Endodermal cell (in vitro differentiated cells): ENCODE data around the gene PBXIP1. TPM values are rescaled to one million over a fixed set of nuclear protein-coding genes. Genes with fewer than 3 reads are reported as not detected.

Source experiments
- DNase-seq: peaks from one replicate; pipeline ENCODE4 v3.0.0-alpha.2; 2017
- H3K27ac ChIP-seq: 2 replicates; pipeline ENCODE4 v1.5.1; 2013; ENCODE audit warnings: mild to moderate bottlenecking, low read depth, low read length, moderate library complexity
- H3K27me3 ChIP-seq: 2 replicates; pipeline ENCODE4 v1.6.1; 2013; ENCODE audit warnings: mild to moderate bottlenecking, low read length, moderate library complexity; ENCODE audit not compliant: insufficient read depth, control insufficient read depth, poor library complexity, severe bottlenecking
- H3K36me3 ChIP-seq: 2 replicates; pipeline ENCODE4 v1.7.0; 2013; ENCODE audit warnings: mild to moderate bottlenecking, low read length, moderate library complexity; ENCODE audit not compliant: control insufficient read depth, insufficient read depth
- H3K4me1 ChIP-seq: one replicate; pipeline ENCODE4 v1.7.0; 2013; ENCODE audit warnings: low read length; ENCODE audit not compliant: control insufficient read depth, insufficient read depth
- H3K4me3 ChIP-seq: 2 replicates; pipeline ENCODE4 v1.5.1; 2013; ENCODE audit warnings: mild to moderate bottlenecking, low read length, moderate library complexity
- H3K9ac ChIP-seq: 2 replicates; pipeline ENCODE4 v1.6.1; 2013; ENCODE audit warnings: mild to moderate bottlenecking, low read length, moderate library complexity; ENCODE audit not compliant: poor library complexity, severe bottlenecking; ENCODE audit errors: extremely low read depth
- H3K9me3 ChIP-seq: 2 replicates; pipeline ENCODE4 v1.6.1; 2013; ENCODE audit warnings: mild to moderate bottlenecking, low read length, moderate library complexity; ENCODE audit not compliant: control insufficient read depth
- H3K27ac Mint-ChIP-seq: 2 replicates; pipeline ENCODE4 v1.8.0; 2020; ENCODE audit warnings: mixed read lengths
- H3K27me3 Mint-ChIP-seq: 2 replicates; pipeline ENCODE4 v1.8.0; 2021; ENCODE audit warnings: mild to moderate bottlenecking, mixed read lengths; ENCODE audit not compliant: insufficient read depth
- H3K36me3 Mint-ChIP-seq: 2 replicates; pipeline ENCODE4 v1.8.0; 2020; ENCODE audit warnings: low read depth, mixed read lengths
- H3K4me1 Mint-ChIP-seq: 2 replicates; pipeline ENCODE4 v1.8.0; 2020; ENCODE audit warnings: mixed read lengths
- H3K4me3 Mint-ChIP-seq: 2 replicates; pipeline ENCODE4 v1.8.0; 2020; ENCODE audit warnings: mild to moderate bottlenecking, moderate library complexity, mixed read lengths
- H3K9me3 Mint-ChIP-seq: 2 replicates; pipeline ENCODE4 v1.8.0; 2020; ENCODE audit warnings: mild to moderate bottlenecking, mixed read lengths
- WGBS, 2 experiments: methylation state at CpG; one replicate each; pipeline versions ENCODE4 v1.1.5 to v1.1.7; 2013; ENCODE audit warnings: missing lambda C conversion rate in 2 of 2, mixed read lengths in 1 of 2; ENCODE audit not compliant: insufficient coverage in 1 of 2, insufficient read length in 1 of 2; 5-methylcytosine and 5-hydroxymethylcytosine counted together
- total RNA-seq, 2 donors: library from RNA; stranded (reverse); fragmentation: NEBNext Ultra II Directional in 1 of 2; extraction: Animal tissue kit (Norgen Biotek cat#: 25700) in 1 of 2; gene quantifications; 2 replicates in 1 of 2; 3 replicates in 1 of 2; pipeline ENCODE4 v1.2.1, GENCODE V29; 2021
- TF ChIP-seq, protein P1 (sequence below): fragments of 200-600 bp; sonication (generic); conservative IDR thresholded peaks from 2 replicates; pipeline ENCODE4 v1.5.0; 2021; ENCODE audit warnings: antibody characterized with exemption, mild to moderate bottlenecking

PBXIP1 gene
- total RNA-seq, 2 donors from 2014 or later = 42.5 to 61.3 TPM

DNA sequence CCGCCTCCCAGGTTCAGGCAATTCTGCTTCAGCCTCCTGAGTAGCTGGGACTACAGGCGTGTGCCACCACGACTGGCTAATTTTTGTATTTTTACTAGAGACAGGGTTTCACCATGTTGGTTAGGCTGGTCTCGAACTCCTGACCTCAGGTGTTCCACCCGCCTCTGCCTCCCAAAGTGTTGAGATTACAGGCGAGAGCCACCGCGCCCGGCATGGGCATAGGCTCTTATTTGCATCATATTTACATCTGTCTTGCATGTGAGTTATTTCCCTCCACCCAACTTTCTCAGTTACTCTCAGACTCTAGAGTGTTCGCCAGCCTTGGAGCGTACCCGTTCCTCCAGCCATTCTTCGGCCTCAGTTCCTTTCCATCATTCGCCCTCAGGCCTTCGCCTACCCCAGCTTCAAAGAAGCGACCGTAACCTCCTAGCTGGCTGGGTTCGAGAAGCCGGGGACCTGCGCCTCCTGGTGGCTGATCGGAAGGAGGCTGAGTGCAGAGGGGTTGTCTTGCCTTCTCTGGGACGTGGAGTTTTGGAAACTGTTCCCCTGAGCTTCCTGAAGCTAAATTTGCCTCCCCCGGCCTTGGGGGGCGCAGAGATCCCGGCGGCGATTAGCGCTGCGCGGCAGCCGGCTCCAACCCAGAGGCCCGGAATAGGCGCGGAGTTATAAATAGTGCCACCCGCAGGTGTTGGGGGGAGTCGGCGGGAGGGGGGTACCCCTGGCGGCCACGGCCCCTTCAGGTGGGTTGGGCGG is 43.1 kb upstream of the PBXIP1 start:
- TF ChIP-seq, protein P1, sequence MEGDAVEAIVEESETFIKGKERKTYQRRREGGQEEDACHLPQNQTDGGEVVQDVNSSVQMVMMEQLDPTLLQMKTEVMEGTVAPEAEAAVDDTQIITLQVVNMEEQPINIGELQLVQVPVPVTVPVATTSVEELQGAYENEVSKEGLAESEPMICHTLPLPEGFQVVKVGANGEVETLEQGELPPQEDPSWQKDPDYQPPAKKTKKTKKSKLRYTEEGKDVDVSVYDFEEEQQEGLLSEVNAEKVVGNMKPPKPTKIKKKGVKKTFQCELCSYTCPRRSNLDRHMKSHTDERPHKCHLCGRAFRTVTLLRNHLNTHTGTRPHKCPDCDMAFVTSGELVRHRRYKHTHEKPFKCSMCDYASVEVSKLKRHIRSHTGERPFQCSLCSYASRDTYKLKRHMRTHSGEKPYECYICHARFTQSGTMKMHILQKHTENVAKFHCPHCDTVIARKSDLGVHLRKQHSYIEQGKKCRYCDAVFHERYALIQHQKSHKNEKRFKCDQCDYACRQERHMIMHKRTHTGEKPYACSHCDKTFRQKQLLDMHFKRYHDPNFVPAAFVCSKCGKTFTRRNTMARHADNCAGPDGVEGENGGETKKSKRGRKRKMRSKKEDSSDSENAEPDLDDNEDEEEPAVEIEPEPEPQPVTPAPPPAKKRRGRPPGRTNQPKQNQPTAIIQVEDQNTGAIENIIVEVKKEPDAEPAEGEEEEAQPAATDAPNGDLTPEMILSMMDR = peak; percentile 94
- no peak overlapping the region for H3K9ac ChIP-seq
- no peaks in the 10 kb centered on the region for H3K36me3 Mint-ChIP-seq
- H3K36me3 ChIP-seq = no peaks in the 10 kb centered on the region
- H3K27ac Mint-ChIP-seq = peak overlapping the region; percentile 70
- no peaks in the 10 kb centered on the region for H3K9me3 Mint-ChIP-seq
- H3K4me1 Mint-ChIP-seq = peaks cover 10% of the 10 kb centered on the region
- 25 to 53% methylated on average over 16 to 40 of the region's 40 CpGs for WGBS, 2 experiments
- peaks cover 6% of the 10 kb centered on the region for H3K27me3 Mint-ChIP-seq
- peak; percentile 94 for DNase-seq
- no peaks in the 10 kb centered on the region for H3K27me3 ChIP-seq
- H3K27ac ChIP-seq = no peak overlapping the region
- H3K4me3 Mint-ChIP-seq = peak overlapping the region; percentile 93
- H3K9me3 ChIP-seq = no peaks in the 10 kb centered on the region
- no peaks in the 10 kb centered on the region for H3K4me1 ChIP-seq
- no peak overlapping the region for H3K4me3 ChIP-seq

DNA sequence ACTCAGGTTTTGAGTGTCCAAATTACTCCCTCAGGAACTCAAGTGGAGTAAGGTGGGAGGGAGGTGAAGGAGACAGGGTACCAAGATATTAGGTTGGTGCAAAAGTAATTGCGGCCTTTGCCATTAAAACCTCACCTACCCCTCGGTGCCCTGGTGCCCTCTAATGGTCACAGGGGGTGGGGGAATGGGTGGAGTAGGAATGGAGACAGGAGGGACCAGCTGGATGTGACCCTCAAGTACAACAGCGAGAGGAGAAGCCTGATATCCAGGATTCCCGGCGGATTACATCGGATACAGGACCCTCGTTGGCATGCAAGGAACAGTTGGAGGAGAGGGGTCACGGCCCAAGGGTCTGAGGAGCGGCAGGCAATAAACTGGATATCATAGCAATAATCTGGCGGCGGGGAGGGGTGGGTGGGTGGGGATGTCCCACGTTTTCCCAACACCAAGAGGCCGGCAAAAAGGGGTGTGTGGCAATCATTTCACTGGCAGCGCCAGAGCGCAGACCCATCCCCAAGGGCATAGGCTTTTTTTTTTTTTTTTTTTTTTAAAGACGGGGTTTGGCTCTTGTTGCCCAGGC is 42.4 kb upstream of the PBXIP1 start:
- DNase-seq = no peak
- no peak overlapping the region for H3K4me3 ChIP-seq
- H3K36me3 Mint-ChIP-seq = no peaks in the 10 kb centered on the region

GRCh38 chr1:154996966-154997701 is 41.2 kb upstream of the PBXIP1 start:
- TF ChIP-seq, protein P1 = no peak
- no peaks in the 10 kb centered on the region for H3K36me3 Mint-ChIP-seq
- peaks cover 6% of the 10 kb centered on the region for H3K27me3 Mint-ChIP-seq
- H3K27ac Mint-ChIP-seq = no peak overlapping the region
- no peak overlapping the region for H3K27ac ChIP-seq
- peaks cover 10% of the 10 kb centered on the region for H3K4me1 Mint-ChIP-seq
- 87 to 94% methylated on average over 13 to 15 of the region's 15 CpGs for WGBS, 2 experiments
- no peaks in the 10 kb centered on the region for H3K36me3 ChIP-seq
- no peak overlapping the region for H3K4me3 Mint-ChIP-seq
- H3K9me3 ChIP-seq = no peaks in the 10 kb centered on the region
- no peak overlapping the region for H3K9ac ChIP-seq
- DNase-seq = no peak
- H3K9me3 Mint-ChIP-seq = no peaks in the 10 kb centered on the region
- H3K27me3 ChIP-seq = no peaks in the 10 kb centered on the region
- no peaks in the 10 kb centered on the region for H3K4me1 ChIP-seq
- H3K4me3 ChIP-seq = no peak overlapping the region

More for the DNA sequence above, 42.4 kb upstream of the PBXIP1 start:
- H3K9ac ChIP-seq = no peak overlapping the region
- no peak overlapping the region for H3K4me3 Mint-ChIP-seq
- no peak overlapping the region for H3K27ac ChIP-seq
- no peaks in the 10 kb centered on the region for H3K9me3 ChIP-seq
- TF ChIP-seq, protein P1 = peak; percentile 51
- H3K27me3 Mint-ChIP-seq = peaks cover 6% of the 10 kb centered on the region
- peaks cover 10% of the 10 kb centered on the region for H3K4me1 Mint-ChIP-seq
- no peak overlapping the region for H3K27ac Mint-ChIP-seq
- H3K9me3 Mint-ChIP-seq = no peaks in the 10 kb centered on the region
- no peaks in the 10 kb centered on the region for H3K27me3 ChIP-seq
- H3K4me1 ChIP-seq = no peaks in the 10 kb centered on the region
- 92 to 93% methylated on average over 5 to 16 of the region's 16 CpGs for WGBS, 2 experiments
- H3K36me3 ChIP-seq = no peaks in the 10 kb centered on the region
